Adrenal gland (tissue), 5 donors: ENCODE results near the gene KDM4C.

Experiments used
- CTCF ChIP-seq, 6 experiments: fragments of 450-650 bp in 4 of 6; fragments of 200-600 bp in 2 of 6; sonication (generic) in 1 of 6; IDR thresholded peaks; 1 replicate in 5 of 6; 2 replicates in 1 of 6; pipeline versions ENCODE4 v1.5.1 to v1.8.0; 2016 to 2021; ENCODE audit warnings: antibody characterized with exemption in 6 of 6, mild to moderate bottlenecking in 2 of 6, moderate library complexity in 1 of 6
- POLR2A ChIP-seq, 2 donors: fragments of 450-650 bp; IDR thresholded peaks; one replicate each; pipeline ENCODE4 v1.6.1; 2017; ENCODE audit warnings: antibody characterized with exemption in 2 of 2, mild to moderate bottlenecking in 2 of 2, moderate library complexity in 1 of 2
- donor health status: DM: no; HTN: no; CAD: no.

- TF ChIP-seq CTCF (IDR thresholded peaks at IDR 0.05) (no peak), POLR2A (IDR thresholded peaks at IDR 0.05) (no peak)
Measured at GRCh38 chr9:7097040-7097715, 339.4 kb downstream of the KDM4C start.
